Liver (tissue), 3 donors: Measurements from ENCODE around the gene SPIN1.

Source experiments
- CTCF ChIP-seq: fragments of 150-350 bp; IDR thresholded peaks from 2 replicates; pipeline ENCODE4 v1.5.1; 2017; ENCODE audit warnings: improper control_type of control experiment, low read depth, low read length; ENCODE audit not compliant: missing input control
- RAD21 ChIP-seq, 2 donors: IDR thresholded peaks; 2 replicates each; pipeline ENCODE4 v1.6.1; 2016; ENCODE audit warnings: antibody characterized with exemption in 2 of 2, mild to moderate bottlenecking in 2 of 2
- TAF1 ChIP-seq: conservative IDR thresholded peaks from 2 replicates; pipeline ENCODE4 v1.6.1; 2016; ENCODE audit warnings: antibody characterized with exemption, mild to moderate bottlenecking
- YY1 ChIP-seq: IDR thresholded peaks from 2 replicates; pipeline ENCODE4 v1.6.1; 2016; ENCODE audit warnings: antibody characterized with exemption, mild to moderate bottlenecking
- TF ChIP-seq, protein P1 (sequence below): IDR thresholded peaks from 2 replicates; pipeline ENCODE4 v1.6.1; 2016; ENCODE audit warnings: antibody characterized with exemption
- TF ChIP-seq, protein P2 (sequence below): IDR thresholded peaks from 2 replicates; pipeline ENCODE4 v1.6.1; 2016; ENCODE audit warnings: antibody characterized with exemption, mild to moderate bottlenecking
- donor health status: healthy.
- donor health status: healthy.

DNA sequence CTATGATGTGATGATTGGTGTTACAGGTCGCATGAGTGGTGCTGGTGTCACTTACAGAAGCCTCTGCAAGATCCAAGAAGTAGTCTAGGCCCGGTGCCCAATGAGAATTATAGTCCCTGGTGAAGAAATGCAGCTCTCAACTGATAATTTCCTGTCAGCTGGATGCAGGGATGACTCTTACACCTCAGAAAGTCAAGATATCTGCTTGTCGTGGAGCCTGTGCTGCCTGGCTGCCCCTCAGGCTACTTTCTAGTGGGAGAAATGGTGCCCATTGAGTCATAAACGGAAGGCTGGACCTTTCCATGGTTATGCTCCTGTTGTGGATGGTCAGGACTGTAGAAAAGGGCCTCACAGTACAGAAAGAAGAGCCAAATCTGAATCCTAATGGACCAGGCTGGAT lies 99.9 kb downstream of the SPIN1 start:
- TF ChIP-seq CTCF (no peak), RAD21 (IDR thresholded peaks at IDR 0.05) (no peak), TAF1 (no peak), YY1 (no peak)
- TF ChIP-seq, protein P1, sequence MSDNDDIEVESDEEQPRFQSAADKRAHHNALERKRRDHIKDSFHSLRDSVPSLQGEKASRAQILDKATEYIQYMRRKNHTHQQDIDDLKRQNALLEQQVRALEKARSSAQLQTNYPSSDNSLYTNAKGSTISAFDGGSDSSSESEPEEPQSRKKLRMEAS = no peak
- TF ChIP-seq, protein P2, sequence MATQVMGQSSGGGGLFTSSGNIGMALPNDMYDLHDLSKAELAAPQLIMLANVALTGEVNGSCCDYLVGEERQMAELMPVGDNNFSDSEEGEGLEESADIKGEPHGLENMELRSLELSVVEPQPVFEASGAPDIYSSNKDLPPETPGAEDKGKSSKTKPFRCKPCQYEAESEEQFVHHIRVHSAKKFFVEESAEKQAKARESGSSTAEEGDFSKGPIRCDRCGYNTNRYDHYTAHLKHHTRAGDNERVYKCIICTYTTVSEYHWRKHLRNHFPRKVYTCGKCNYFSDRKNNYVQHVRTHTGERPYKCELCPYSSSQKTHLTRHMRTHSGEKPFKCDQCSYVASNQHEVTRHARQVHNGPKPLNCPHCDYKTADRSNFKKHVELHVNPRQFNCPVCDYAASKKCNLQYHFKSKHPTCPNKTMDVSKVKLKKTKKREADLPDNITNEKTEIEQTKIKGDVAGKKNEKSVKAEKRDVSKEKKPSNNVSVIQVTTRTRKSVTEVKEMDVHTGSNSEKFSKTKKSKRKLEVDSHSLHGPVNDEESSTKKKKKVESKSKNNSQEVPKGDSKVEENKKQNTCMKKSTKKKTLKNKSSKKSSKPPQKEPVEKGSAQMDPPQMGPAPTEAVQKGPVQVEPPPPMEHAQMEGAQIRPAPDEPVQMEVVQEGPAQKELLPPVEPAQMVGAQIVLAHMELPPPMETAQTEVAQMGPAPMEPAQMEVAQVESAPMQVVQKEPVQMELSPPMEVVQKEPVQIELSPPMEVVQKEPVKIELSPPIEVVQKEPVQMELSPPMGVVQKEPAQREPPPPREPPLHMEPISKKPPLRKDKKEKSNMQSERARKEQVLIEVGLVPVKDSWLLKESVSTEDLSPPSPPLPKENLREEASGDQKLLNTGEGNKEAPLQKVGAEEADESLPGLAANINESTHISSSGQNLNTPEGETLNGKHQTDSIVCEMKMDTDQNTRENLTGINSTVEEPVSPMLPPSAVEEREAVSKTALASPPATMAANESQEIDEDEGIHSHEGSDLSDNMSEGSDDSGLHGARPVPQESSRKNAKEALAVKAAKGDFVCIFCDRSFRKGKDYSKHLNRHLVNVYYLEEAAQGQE = no peak
